ENCODE data around the gene ANKS1B.

The ANKS1B gene

DNA sequence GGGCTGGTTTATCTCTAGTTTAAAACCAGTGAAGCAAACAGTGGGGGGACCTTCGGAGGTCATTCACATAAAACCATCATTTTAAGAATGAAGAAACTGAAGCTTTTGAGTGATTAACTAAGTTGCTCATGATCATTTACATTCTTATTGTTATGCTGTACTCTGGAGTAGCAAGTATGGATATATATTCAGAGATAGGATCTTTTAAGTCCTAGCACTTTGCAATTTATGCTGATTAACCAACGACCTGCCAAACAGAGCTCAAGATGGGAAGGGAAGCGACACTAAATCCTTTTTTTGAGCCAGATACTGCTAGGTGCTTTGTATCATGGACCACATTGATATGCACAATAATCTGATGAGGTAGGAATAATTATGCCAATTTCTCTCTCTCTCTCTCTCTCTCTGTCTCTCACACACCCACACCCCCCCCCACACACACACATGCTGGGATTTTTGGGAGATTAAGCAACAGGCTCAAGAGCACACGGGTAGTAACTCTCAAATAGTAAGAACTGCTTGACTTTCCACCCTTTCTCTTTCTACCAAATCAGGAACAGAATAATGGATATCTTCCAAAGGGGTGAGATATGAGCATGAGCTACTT lies 1036.3 kb downstream of the ANKS1B start:
- no peaks in the 10 kb centered on the region for H3K36me3 ChIP-seq (ENCODE audit: control insufficient read depth in 2 of 2, insufficient read depth in 1 of 2, low read length in 2 of 2)
- POLR2A ChIA-PET = no interaction called here
- no peak for TF ChIP-seq ZNF146 (tag by site-specific recombination; IDR thresholded peaks at IDR 0.05)
- no peak for TF ChIP-seq ZBTB21 (tag by site-specific recombination; IDR thresholded peaks at IDR 0.05)
- TF ChIP-seq ZNF350 (tag by site-specific recombination; IDR thresholded peaks at IDR 0.05) = no peak
- no peak for TF ChIP-seq ZNF626 (tag by site-specific recombination; IDR thresholded peaks at IDR 0.05)
- TF ChIP-seq ZNF248 (tag by site-specific recombination; IDR thresholded peaks at IDR 0.05) = no peak
- no peak for TF ChIP-seq ZNF571 (tag by site-specific recombination; IDR thresholded peaks at IDR 0.05)
- TF ChIP-seq, protein P1, sequence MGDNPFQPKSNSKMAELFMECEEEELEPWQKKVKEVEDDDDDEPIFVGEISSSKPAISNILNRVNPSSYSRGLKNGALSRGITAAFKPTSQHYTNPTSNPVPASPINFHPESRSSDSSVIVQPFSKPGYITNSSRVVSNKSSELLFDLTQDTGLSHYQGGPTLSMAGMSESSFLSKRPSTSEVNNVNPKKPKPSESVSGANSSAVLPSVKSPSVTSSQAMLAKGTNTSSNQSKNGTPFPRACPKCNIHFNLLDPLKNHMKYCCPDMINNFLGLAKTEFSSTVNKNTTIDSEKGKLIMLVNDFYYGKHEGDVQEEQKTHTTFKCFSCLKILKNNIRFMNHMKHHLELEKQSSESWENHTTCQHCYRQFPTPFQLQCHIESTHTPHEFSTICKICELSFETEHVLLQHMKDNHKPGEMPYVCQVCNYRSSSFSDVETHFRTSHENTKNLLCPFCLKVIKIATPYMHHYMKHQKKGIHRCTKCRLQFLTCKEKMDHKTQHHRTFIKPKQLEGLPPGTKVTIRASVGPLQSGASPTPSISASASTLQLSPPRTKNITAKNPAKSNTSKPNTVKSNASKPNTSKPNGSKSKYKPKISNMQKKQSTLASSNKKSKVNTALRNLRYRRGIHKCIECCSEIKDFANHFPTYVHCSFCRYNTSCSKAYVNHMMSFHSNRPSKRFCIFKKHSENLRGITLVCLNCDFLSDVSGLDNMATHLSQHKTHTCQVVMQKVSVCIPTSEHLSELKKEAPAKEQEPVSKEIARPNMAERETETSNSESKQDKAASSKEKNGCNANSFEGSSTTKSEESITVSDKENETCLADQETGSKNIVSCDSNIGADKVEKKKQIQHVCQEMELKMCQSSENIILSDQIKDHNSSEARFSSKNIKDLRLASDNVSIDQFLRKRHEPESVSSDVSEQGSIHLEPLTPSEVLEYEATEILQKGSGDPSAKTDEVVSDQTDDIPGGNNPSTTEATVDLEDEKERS (tag by site-specific recombination; IDR thresholded peaks at IDR 0.05) = no peak
- TF ChIP-seq ZNF114 (tag by site-specific recombination; IDR thresholded peaks at IDR 0.05) = no peak
- no peak for TF ChIP-seq ZNF561 (tag by site-specific recombination; IDR thresholded peaks at IDR 0.05; ENCODE audit: borderline replicate concordance)
- TF ChIP-seq ZNF311 (tag by site-specific recombination; IDR thresholded peaks at IDR 0.05; ENCODE audit: borderline replicate concordance) = no peak
- no peak for TF ChIP-seq ZNF37A (tag by site-specific recombination; IDR thresholded peaks at IDR 0.05)
- peak; percentile 44; the same call in 1 of the 2 replicates for TF ChIP-seq EGR2 (tag by site-specific recombination; IDR thresholded peaks at IDR 0.05; ENCODE audit: low read depth)
- no peak for TF ChIP-seq ZFP37 (tag by site-specific recombination; IDR thresholded peaks at IDR 0.05)
- TF ChIP-seq SCRT2 (tag by site-specific recombination; IDR thresholded peaks at IDR 0.05) = no peak
- TF ChIP-seq ZNF837 (tag by site-specific recombination; IDR thresholded peaks at IDR 0.05) = no peak
- TF ChIP-seq ZNF660 (tag by site-specific recombination; IDR thresholded peaks at IDR 0.05) = no peak
- no peak for TF ChIP-seq ZNF2 (tag by site-specific recombination; IDR thresholded peaks at IDR 0.05)
- 0 out of 2 replicates have a peak, but pooled peaks have one; percentile 9 for TF ChIP-seq ZFHX2 (tag by site-specific recombination; conservative IDR thresholded peaks at IDR 0.05)
- no peaks in the 10 kb centered on the region for H3K4me1 ChIP-seq (ENCODE audit: control insufficient read depth, insufficient read depth, low read length)
- no peak overlapping the region for H3K4me3 ChIP-seq (ENCODE audit: low read depth, low read length)
- CTCF ChIA-PET = interaction anchor here (1.3 kb wide), 1 partner anchor 9 kb away, joined by 3 read pairs; no protein-coding TSS in a partner anchor
- H3K27ac ChIP-seq (ENCODE audit: extremely low read depth, low read depth, low read length) = no peak overlapping the region
- no peaks in the 10 kb centered on the region for H3K9me3 ChIP-seq (ENCODE audit: control insufficient read depth, insufficient read depth, low read depth, low read length)

DNA sequence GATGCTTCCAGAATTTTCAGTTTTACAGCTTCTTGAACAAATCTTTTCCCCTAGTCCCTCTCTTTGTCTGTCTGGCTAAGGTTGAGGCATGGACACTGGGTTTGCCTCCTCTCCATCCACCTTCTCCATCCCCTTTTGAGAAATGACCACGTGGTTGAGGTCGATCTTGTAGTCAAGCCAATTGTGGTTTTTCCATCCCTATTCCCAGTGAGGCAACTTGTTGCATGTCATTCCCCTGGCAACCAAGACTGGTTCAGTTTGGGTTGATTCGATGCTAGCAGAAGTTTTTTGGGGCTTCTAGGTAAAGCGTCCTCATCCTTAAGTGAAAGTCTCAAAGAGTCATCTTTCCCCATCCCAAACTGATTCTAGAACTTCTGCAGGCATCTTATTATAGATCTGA lies 1038.9 kb downstream of the ANKS1B start:
- ChIA-PET CTCF (interaction anchor here (1.1 to 1.2 kb wide), 2 partner anchors 8 to 52 kb away, joined by 3 read pairs; no protein-coding TSS in a partner anchor), POLR2A (no interaction called here)
- H3K4me3 ChIP-seq (ENCODE audit: low read depth, low read length) = no peak overlapping the region
- no peaks in the 10 kb centered on the region for H3K9me3 ChIP-seq (ENCODE audit: control insufficient read depth, insufficient read depth, low read depth, low read length)
- H3K4me1 ChIP-seq (ENCODE audit: control insufficient read depth, insufficient read depth, low read length) = no peaks in the 10 kb centered on the region
- TF ChIP-seq ZNF404 (tag by site-specific recombination; IDR thresholded peaks at IDR 0.05) (no peak), ZNF114 (tag by site-specific recombination; IDR thresholded peaks at IDR 0.05) (no peak), SCRT2 (tag by site-specific recombination; IDR thresholded peaks at IDR 0.05) (peak; percentile 76), SCRT1 (tag by site-specific recombination; IDR thresholded peaks at IDR 0.05; ENCODE audit: borderline replicate concordance) (peak; percentile 56), MYNN (tag by site-specific recombination; IDR thresholded peaks at IDR 0.05; ENCODE audit: borderline replicate concordance) (no peak)
- TF ChIP-seq, protein P2, sequence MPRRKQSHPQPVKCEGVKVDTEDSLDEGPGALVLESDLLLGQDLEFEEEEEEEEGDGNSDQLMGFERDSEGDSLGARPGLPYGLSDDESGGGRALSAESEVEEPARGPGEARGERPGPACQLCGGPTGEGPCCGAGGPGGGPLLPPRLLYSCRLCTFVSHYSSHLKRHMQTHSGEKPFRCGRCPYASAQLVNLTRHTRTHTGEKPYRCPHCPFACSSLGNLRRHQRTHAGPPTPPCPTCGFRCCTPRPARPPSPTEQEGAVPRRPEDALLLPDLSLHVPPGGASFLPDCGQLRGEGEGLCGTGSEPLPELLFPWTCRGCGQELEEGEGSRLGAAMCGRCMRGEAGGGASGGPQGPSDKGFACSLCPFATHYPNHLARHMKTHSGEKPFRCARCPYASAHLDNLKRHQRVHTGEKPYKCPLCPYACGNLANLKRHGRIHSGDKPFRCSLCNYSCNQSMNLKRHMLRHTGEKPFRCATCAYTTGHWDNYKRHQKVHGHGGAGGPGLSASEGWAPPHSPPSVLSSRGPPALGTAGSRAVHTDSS (tag by site-specific recombination; IDR thresholded peaks at IDR 0.05) = no peak
- TF ChIP-seq, protein P3, sequence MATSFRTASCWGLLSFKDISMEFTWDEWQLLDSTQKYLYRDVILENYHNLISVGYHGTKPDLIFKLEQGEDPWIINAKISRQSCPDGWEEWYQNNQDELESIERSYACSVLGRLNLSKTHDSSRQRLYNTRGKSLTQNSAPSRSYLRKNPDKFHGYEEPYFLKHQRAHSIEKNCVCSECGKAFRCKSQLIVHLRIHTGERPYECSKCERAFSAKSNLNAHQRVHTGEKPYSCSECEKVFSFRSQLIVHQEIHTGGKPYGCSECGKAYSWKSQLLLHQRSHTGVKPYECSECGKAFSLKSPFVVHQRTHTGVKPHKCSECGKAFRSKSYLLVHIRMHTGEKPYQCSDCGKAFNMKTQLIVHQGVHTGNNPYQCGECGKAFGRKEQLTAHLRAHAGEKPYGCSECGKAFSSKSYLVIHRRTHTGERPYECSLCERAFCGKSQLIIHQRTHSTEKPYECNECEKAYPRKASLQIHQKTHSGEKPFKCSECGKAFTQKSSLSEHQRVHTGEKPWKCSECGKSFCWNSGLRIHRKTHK (tag by site-specific recombination; IDR thresholded peaks at IDR 0.05) = no peak
- H3K36me3 ChIP-seq (ENCODE audit: control insufficient read depth in 2 of 2, insufficient read depth in 1 of 2, low read length in 2 of 2) = no peaks in the 10 kb centered on the region
- no peak overlapping the region for H3K27ac ChIP-seq (ENCODE audit: extremely low read depth, low read depth, low read length)

Measured in HEK293 (cell line).